CMK (cell line): ENCODE results near the gene SATB2.

Source experiments
- DNase-seq: peaks from one replicate; pipeline ENCODE4 v3.0.0-alpha.2; 2010; ENCODE audit warnings: low read depth

SATB2 gene

GRCh38 chr2:199452260-199452990, 5.3 kb downstream of the SATB2 start:
- no peak for DNase-seq

DNA sequence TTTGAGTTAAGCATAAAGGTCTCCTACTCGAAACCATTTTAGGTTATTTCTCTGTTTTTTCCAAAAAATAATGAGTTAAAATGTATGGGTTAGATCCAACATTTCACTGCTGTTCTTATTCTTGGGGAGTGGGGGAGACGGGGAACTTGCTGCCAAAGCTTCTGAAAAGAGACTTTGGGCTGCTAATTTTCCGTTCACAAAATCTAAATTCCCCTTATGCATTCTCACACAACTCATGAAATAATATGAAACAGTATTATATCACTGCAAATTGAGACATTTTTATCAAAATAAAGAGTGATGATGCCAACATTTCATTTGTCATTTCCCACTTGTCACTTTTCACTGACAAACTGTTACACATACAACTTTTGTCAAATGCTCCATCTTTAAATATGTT, 7.8 kb downstream of the SATB2 start:
- DNase-seq = no peak

- DNase-seq = no peak
These were observed 8.3 kb downstream of the SATB2 start for GRCh38 chr2:199449455-199449854.

GRCh38 chr2:199446996-199447576, 10.7 kb downstream of the SATB2 start:
- no peak for DNase-seq

- no peak for DNase-seq
These were observed 13.0 kb downstream of the SATB2 start for GRCh38 chr2:199444749-199445148.

DNA sequence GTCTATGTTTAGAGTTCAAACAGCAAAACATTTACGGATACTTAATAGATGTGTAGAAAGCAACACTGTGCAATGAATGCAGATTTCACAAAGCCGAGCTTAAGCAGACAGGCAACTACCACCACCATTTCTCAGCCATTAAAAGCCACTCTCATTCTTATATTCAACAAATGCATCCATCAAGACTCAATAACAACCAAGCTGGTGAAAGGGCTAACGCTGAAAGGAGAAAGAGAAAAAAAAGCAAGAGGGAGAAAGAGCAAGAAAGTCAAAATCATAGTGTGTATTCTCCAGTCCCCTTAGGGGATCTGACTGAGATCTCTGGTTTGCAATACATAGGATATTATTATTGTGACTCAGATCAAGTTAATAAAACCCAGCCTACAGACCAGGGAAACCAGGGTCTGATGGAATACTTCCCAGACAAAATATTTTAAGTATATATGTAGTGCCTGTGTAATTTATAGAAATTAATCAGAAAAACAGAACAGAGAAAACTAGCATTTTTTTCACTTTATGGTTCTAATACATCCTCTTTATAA, 14.1 kb downstream of the SATB2 start:
- DNase-seq = no peak

DNA sequence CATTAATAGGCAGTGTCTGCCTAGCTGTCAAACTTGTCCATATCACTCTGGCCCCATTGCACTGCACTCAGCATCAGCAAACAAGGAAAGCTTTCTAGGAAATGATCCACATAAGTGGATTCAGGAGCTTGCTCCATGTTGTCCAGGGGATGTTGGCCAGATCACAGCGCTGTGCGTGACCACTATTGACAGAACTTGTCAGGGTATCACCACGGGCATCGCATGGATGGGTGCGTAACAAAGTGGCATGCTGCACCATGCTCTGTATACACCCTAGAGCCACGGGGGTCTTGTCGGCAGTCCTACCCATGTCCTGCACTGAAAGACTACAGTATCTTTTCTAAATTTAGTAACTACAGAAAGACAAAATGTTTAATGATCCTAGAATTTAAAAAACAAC, 15.6 kb downstream of the SATB2 start:
- no peak for DNase-seq

DNA sequence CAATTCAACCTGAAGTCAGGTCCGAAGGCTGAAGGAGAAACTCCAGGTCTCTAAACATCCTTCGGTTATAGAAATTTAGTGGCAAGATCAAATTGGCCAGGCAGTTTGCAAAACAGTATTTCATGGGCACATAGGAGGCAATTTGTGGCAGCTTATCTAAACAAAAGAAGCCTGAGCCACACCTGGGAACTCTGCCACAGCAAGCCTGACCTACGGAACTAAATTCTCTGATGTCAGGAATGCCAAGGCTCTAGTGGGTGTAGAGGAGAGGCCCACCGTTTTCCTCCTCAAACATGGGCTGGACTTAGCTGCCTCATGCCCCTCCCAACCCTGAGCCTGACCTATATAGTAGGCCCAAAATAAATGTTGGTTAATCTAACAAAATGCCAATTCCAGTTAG, 16.0 kb downstream of the SATB2 start:
- DNase-seq = no peak

DNA sequence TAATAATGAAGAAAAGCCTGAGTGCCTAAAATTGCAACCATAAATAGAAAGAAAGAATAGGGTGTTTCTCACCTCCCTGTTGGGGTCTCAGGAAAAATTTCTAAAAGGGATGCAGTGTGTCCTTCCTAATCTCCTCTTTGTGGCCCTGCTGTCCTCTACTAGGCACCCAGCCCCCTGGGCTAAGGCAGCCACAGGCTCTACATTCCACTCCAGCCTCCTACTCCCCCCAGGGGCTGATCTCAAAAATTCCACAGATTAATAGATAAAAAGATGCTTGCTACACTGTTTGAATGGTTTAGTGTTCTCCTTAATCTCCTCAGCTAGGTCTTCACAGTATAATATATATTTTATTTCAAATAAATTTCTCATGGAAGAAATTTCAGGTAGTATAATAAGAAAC, 17.6 kb downstream of the SATB2 start:
- DNase-seq = no peak

- no peak for DNase-seq
These were observed 18.2 kb downstream of the SATB2 start for GRCh38 chr2:199439542-199439941.

DNA sequence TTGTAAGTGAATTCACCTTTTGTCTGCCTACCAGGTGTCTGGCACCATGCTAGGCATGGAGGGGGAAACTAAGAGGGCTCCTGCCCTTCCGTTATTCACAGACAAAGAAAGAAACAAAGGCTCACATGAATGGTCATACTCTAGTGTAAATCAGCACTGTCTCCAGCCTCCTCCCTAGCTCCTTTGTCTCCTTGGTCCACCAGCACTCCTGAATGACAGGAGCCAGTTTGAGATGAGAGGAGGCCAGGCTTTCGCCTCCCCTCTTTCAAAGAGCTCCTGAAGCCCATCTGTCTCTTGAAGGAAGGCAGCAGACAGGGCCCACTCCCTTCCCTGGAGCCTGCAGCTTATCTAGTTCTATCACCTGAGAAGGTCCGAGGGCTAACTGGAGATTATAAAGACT, 18.7 kb downstream of the SATB2 start:
- no peak for DNase-seq

DNA sequence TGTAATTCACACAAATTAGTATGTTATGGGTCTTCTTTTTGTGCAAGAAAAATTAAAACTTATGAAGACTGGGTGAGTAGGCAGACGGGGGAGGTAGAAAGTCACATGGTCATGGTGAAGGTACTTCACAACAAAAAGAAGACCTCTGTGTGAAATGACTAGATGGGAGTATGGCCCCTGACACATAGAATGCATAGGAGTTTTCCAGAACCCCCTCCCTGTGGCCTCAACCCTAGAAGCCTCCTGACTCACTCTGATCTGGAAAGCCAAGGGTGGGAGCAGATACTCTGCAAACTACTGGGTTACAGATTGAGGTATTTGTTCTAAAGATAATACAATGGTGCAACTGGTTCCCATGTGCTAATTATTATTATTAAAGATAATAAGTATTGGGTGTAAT, 23.2 kb downstream of the SATB2 start:
- DNase-seq = no peak

DNA sequence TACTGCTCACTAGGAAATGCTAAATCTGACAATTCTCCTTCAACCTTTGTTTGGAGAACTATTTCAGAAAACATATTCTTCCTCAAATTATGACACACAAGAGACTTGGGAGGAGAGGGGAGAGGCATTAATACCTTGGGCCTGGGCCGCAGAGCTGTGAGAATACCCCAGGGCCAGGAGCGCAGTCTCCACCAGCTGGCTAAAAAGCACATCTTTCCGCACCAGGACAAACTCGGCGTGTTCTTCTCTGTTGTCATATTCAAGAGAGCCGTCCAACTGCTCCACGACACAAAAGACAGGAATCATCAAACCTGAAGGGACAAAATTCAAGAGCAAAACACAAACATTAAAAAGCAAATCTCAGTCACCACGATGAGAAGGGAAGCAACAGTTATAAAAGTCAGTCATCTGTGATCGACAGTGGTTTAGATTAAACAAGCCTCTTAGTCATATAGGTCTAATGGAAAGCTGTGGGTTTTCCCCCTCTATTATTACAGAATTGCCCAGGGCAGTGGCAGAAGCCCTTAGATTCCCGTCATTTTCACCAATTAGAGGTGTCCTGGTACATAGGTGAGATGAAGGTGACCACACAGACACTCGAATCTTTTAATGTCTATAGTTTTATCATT, 24.4 kb downstream of the SATB2 start:
- no peak for DNase-seq

DNA sequence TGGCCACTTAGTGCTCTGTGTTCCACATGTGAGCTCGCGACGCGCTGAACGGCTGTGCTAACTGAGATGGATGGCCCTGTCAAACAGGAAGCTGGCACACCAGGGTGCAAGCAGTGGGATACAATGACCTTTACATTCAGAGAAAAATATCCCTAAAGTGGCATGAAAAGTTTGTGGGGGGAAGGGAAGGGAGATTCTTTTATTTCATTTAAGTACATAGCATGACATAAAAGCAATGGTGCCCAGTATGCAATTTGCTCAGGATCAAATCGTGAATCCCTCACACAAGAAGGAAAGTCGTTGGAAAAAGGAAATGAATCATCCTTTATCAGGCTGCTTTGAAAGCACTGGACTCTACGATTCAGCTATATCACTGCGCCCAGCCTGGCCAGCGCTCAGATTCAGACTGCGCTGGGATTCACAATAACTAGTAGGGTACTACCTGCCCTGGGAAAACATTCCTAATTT, 26.0 kb downstream of the SATB2 start:
- DNase-seq = no peak

GRCh38 chr2:199430214-199430613, 27.5 kb downstream of the SATB2 start:
- DNase-seq = no peak

DNA sequence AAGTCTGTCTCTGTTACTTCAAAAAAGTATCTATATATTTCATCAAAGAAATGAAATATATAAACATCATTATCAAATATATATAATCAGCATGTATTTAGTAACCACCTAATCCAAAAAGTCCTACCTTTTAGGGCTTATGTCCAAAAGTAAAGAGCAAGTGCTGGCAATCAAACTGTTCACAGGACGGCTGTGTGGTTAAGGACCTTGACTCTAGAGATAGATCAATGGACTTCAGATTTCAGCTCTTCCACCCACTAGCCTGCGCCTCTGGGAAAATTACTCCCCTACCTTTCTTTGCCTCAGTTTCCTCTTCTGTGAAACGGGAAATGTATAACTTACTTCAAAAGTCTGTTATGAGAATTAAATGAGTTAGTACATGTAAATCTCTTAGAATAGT, 29.4 kb downstream of the SATB2 start:
- no peak for DNase-seq

- DNase-seq = no peak
These were observed 33.6 kb downstream of the SATB2 start for GRCh38 chr2:199424160-199424559.

DNA sequence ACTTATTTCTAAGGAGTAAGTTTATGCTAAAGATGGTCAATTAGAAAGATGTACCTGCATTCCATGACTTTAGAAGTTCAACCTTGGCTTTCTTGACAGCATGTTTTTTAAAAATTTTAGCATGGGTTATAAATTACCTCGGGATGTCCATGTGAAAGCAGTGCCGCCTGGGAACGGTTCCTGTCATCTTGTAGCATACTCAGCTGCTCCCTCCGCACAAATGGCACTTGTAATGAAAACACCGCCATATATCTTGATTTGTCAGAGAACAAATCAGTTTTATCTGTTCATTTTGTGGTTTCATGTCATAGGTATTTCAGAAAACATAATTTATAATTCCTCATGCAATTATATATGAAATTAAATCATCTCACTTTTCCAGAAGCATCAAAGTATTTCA, 38.3 kb downstream of the SATB2 start:
- no peak for DNase-seq

DNA sequence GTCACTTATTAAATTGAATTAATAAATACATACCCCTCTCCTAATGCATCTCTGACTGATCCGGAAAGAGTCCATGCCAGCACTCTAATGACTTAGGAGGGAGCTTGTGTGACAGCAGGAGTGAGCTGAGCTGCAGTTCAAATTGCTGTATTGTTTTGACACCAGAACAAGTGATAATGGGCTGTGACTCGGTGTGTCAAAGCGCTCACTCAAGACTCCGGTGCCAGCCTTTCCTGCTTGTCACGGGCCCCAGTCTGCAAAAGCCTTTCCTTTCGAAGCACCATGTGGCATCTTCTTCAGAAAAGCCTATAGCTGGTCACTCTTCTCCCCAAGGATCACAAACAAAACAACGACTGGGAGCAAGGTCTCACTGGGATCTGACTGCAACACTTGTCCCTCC, 43.3 kb downstream of the SATB2 start:
- no peak for DNase-seq

DNA sequence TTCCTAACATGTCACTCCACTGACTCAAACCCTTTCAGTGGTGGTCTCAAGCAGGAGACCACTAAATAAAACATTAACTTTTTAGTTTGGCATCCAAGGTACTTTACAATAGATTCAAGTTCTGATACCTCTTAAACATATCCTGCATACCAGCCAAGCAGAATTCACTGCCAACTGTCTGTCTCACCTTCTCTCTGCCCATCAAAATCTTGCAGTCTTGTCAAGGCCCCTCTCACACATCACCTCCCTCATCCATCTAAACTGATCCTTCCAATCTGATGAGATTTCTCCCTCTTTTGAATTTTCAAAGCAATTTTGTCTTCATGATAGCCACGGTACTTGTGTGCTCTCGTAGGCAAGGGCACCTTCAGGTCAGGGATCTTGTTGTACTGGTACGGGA, 43.7 kb downstream of the SATB2 start:
- no peak for DNase-seq

GRCh38 chr2:199409759-199410529, 47.8 kb downstream of the SATB2 start:
- DNase-seq = no peak

DNA sequence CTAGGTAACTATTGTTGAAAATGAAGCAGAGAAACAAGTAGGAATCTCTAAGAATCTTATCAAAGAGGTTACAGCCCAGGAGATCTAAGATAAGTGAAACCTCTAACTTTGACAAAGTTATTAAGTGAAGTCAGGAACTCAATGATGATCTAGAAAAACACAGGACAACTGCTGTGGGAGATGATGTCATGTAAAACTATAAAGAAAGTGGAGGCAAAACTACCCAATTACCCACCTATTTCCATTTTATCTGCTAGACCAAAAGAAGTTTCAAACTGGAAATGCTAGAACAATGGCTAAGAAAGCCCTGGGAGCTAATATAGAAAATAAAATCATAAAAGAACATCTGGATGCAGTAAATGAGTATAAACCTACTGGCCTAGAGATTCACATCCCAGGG, 50.3 kb downstream of the SATB2 start:
- no peak for DNase-seq

DNA sequence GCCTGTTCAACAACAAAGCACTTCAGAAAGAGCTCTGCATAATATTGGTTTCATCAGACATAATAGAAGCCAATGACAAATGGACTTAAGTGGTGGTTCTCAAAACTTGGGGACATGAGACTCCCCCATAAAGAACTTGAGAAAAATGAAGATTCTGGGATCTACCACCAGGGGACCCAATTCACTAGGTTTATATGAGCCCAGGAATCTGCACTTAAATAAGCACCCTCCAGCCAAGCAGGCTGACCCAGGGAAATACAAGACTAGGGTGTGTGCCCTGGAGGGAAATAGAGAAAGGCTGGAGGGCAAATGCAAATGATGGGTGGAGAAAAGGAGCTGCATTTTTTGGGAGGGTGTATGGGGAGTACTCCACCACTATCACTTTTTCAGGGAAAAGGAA, 52.5 kb downstream of the SATB2 start:
- DNase-seq = no peak
